GM23248 (cell line): ENCODE results near the gene CADM1. TPM values are rescaled to one million over a fixed set of nuclear protein-coding genes. Genes with fewer than 3 reads are reported as not detected.

Source experiments
- DNase-seq: peaks from one replicate; pipeline ENCODE4 v3.0.0-alpha.2; 2015
- H2AFZ ChIP-seq: fragments of 200-600 bp; sonication (generic); 2 replicates; pipeline ENCODE4 v1.6.1; 2016; ENCODE audit warnings: antibody characterized with exemption
- H3F3A ChIP-seq: fragments of 200-600 bp; sonication (generic); 2 replicates; pipeline ENCODE4 v1.6.1; 2016; ENCODE audit warnings: mild to moderate bottlenecking, antibody characterized with exemption, mixed run types; ENCODE audit not compliant: insufficient read depth
- H3K27ac ChIP-seq: fragments of 200-600 bp; sonication (generic); 2 replicates; pipeline ENCODE4 v1.5.1; 2016; ENCODE audit warnings: mild to moderate bottlenecking
- H3K27me3 ChIP-seq: fragments of 200-600 bp; sonication (generic); replicated peaks from 2 replicates; pipeline ENCODE4 v1.6.1; 2016; ENCODE audit warnings: mild to moderate bottlenecking; ENCODE audit not compliant: insufficient read depth
- H3K36me3 ChIP-seq: fragments of 200-600 bp; sonication (generic); 2 replicates; pipeline ENCODE4 v1.6.1; 2016; ENCODE audit warnings: low read depth, mild to moderate bottlenecking
- H3K4me1 ChIP-seq: fragments of 200-600 bp; sonication (generic); 2 replicates; pipeline ENCODE4 v1.6.1; 2016; ENCODE audit warnings: mild to moderate bottlenecking; ENCODE audit not compliant: insufficient read depth
- H3K4me2 ChIP-seq: fragments of 200-600 bp; sonication (generic); one replicate; pipeline ENCODE4 v1.6.1; 2016; ENCODE audit warnings: mild to moderate bottlenecking; ENCODE audit not compliant: unreplicated experiment
- H3K4me3 ChIP-seq: fragments of 200-600 bp; sonication (generic); 2 replicates; pipeline ENCODE4 v1.5.1; 2016; ENCODE audit warnings: mild to moderate bottlenecking
- H3K79me2 ChIP-seq: fragments of 200-600 bp; sonication (generic); 2 replicates; pipeline ENCODE4 v1.6.1; 2016; ENCODE audit warnings: mild to moderate bottlenecking; ENCODE audit not compliant: insufficient read depth
- H3K9ac ChIP-seq: fragments of 200-600 bp; sonication (generic); 2 replicates; pipeline ENCODE4 v1.6.1; 2016; ENCODE audit warnings: mild to moderate bottlenecking
- H3K9me2 ChIP-seq: fragments of 200-600 bp; sonication (generic); 2 replicates; pipeline ENCODE4 v1.6.1; 2016; ENCODE audit warnings: mixed run types, mild to moderate bottlenecking, moderate library complexity; ENCODE audit not compliant: insufficient read depth
- H3K9me3 ChIP-seq: fragments of 200-600 bp; sonication (generic); one replicate; pipeline ENCODE4 v1.6.1; 2017; ENCODE audit warnings: low read depth
- H4K20me1 ChIP-seq: fragments of 200-600 bp; sonication (generic); 2 replicates; pipeline ENCODE4 v1.6.0; 2016; ENCODE audit not compliant: insufficient read depth
- EZH2 ChIP-seq: fragments of 200-600 bp; sonication (generic); IDR thresholded peaks from 2 replicates; pipeline ENCODE4 v1.6.1; 2018; ENCODE audit warnings: antibody characterized with exemption, mild to moderate bottlenecking; ENCODE audit not compliant: insufficient read depth, poor library complexity, severe bottlenecking
- EZH2phosphoT487 ChIP-seq: fragments of 200-600 bp; sonication (generic); IDR thresholded peaks from 2 replicates; pipeline ENCODE4 v1.6.1; 2018; ENCODE audit warnings: antibody characterized with exemption, moderate library complexity, mild to moderate bottlenecking, low read depth; ENCODE audit not compliant: insufficient read depth
- WGBS, 2 experiments: methylation state at CpG; one replicate each; pipeline ENCODE4 v1.1.6; 2015 to 2017; ENCODE audit warnings: low lambda C conversion rate in 2 of 2, low coverage in 1 of 2; ENCODE audit errors: missing lambda C conversion rate in 2 of 2; 5-methylcytosine and 5-hydroxymethylcytosine counted together
- in situ Hi-C: fragments of 300-500 bp; cut with MboI; formaldehyde crosslinking; loops from 2 replicates; pipeline ENCODE4 v1.15.0; 2020
- polyA plus RNA-seq: library from polyadenylated mRNA; unstranded; fragments of >200 nt; fragmentation: Nextera tagmentation; extraction: Ambion mirVana; gene quantifications from 2 replicates; pipeline ENCODE4 v1.2.1, GENCODE V29; 2016
- total RNA-seq: library from RNA; depleted of rRNA; stranded (reverse); fragments of >200 nt; shearing (Covaris generic); gene quantifications from 2 replicates; pipeline ENCODE4 v1.2.3, GENCODE V29; 2014

CADM1 gene
- total and polyA plus RNA-seq, 2 experiments from 2014 or later: 0.83 to 1.4 TPM

DNA sequence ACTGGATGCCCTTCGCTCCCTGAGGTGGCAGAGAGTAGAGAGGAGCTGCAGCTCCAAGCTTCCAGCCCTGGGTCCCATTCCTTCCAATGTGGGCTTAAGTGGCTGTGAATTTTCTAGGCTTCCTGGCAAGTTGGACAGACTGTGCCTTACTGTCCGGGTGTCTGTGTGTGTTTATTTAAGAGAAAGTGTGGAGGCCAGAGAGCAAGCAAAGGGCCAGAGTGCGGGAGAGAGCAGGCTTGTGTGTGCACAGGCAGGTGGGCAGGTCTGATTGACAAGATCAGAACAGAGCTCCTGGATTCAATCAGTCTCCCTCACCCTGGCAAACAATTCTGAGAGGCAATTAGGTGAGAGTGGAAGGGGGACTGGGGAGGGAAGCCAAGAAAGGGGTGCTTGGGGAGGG is 347.0 kb downstream of the CADM1 start:
- H3K4me3 ChIP-seq: no peak overlapping the region
- in situ Hi-C loops: no loop called here

DNA sequence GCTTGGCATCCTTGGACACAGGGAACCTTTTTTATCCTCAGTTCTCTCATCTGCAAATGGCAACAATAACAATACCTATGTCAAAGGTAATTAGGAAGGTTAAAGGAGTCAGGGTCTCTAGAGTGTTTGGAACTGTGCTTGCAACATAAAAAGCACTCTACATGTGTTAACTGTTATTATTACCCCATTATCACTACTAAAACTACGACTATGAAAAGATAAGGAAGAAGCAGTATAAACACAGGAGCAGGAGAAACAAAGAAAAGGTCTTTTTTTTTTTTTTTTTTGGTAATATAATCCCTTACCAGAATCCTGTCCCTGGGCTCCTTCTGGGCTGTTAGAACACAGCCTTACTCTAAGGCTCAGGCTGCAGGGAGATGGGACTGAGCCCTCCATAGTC is 348.2 kb downstream of the CADM1 start:
- Histone ChIP-seq H3F3A (no peaks in the 10 kb centered on the region), H3K9ac (no peak overlapping the region), H3K4me3 (no peak overlapping the region), H2AFZ (no peak overlapping the region), H4K20me1 (no peaks in the 10 kb centered on the region), H3K27ac (no peak overlapping the region), H3K4me1 (no peaks in the 10 kb centered on the region), H3K9me3 (no peaks in the 10 kb centered on the region), H3K79me2 (no peaks in the 10 kb centered on the region), H3K36me3 (no peaks in the 10 kb centered on the region), H3K9me2 (no peaks in the 10 kb centered on the region), H3K27me3 (peaks cover 13% of the 10 kb centered on the region), H3K4me2 (no peak overlapping the region)
- no peak for TF ChIP-seq EZH2
- no peak for TF ChIP-seq EZH2phosphoT487
- 10 to 36% methylated on average over 1 of the region's 1 CpG for WGBS, 2 experiments
- no peak for DNase-seq
- in situ Hi-C loops: no loop called here

More for the DNA sequence above, 347.0 kb downstream of the CADM1 start:
- Histone ChIP-seq H3K9me2 (no peaks in the 10 kb centered on the region), H3F3A (no peaks in the 10 kb centered on the region), H3K79me2 (no peaks in the 10 kb centered on the region), H3K9me3 (no peaks in the 10 kb centered on the region), H3K27ac (no peak overlapping the region), H3K4me2 (no peak overlapping the region), H2AFZ (no peak overlapping the region), H3K36me3 (no peaks in the 10 kb centered on the region), H3K9ac (no peak overlapping the region), H4K20me1 (no peaks in the 10 kb centered on the region), H3K27me3 (peaks cover 13% of the 10 kb centered on the region), H3K4me1 (no peaks in the 10 kb centered on the region)
- WGBS, 2 experiments: 45 to 59% methylated on average over 3 of the region's 3 CpGs
- TF ChIP-seq EZH2phosphoT487: no peak
- TF ChIP-seq EZH2: no peak
- DNase-seq: no peak

DNA sequence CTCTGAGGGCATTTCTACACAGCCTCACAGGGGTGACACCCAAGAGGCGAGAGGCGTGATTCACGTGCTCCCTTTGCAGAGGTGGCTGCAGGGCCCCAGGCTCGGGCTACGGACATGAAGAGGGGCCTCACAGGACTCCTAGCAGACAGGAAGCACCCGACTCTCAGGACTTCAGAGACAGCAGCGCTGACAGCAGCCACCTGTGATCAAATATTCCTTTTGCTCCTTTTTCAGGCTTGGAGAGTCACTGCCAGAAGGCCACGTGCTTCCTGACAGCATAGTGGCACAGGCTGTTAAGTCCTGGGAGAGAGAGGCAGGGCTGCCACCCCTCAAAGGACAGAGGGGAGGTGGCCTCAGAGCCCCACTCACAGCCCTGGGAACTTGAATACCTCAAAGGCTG is 348.9 kb downstream of the CADM1 start:
- Histone ChIP-seq H3K9ac (no peak overlapping the region), H3K4me3 (no peak overlapping the region), H3K27ac (no peak overlapping the region), H3K27me3 (peaks cover 13% of the 10 kb centered on the region), H3K36me3 (no peaks in the 10 kb centered on the region), H3K4me2 (no peak overlapping the region), H3F3A (no peaks in the 10 kb centered on the region), H3K9me2 (no peaks in the 10 kb centered on the region), H3K4me1 (no peaks in the 10 kb centered on the region), H3K79me2 (no peaks in the 10 kb centered on the region), H2AFZ (no peak overlapping the region), H4K20me1 (no peaks in the 10 kb centered on the region), H3K9me3 (no peaks in the 10 kb centered on the region)
- 60 to 69% methylated on average over 8 of the region's 8 CpGs for WGBS, 2 experiments
- DNase-seq: no peak
- in situ Hi-C loops: no loop called here
- TF ChIP-seq EZH2: no peak
- no peak for TF ChIP-seq EZH2phosphoT487

DNA sequence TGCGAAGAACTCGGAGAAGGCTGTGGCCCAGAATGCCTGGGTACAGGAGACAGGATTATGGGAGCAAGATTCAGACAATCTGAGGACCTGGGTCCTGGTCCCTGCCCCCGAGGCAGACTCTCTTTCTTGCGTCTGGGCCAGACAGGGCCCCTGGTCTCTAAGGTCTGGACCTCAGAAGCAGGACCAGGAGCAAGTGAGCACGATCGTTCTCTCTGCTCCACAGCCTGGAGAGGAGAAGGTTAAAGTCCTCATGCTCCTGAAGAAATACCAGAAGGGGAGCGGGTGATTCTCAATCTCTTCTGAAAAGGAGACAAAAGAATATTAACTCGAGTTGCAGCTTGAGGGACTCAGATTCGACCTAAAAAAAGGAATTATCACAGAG is 349.9 kb downstream of the CADM1 start:
- Histone ChIP-seq H3K9me3 (no peaks in the 10 kb centered on the region), H3K4me2 (no peak overlapping the region), H3K79me2 (no peaks in the 10 kb centered on the region), H4K20me1 (no peaks in the 10 kb centered on the region), H3K27me3 (peaks cover 13% of the 10 kb centered on the region; the same call in 1 of the 2 replicates), H3K36me3 (no peaks in the 10 kb centered on the region), H3K9ac (no peak overlapping the region), H3F3A (no peaks in the 10 kb centered on the region), H3K4me1 (no peaks in the 10 kb centered on the region), H3K27ac (no peak overlapping the region), H3K9me2 (no peaks in the 10 kb centered on the region), H2AFZ (no peak overlapping the region), H3K4me3 (no peak overlapping the region)
- in situ Hi-C loops: no loop called here
- no peak for DNase-seq
- TF ChIP-seq EZH2phosphoT487: no peak
- no peak for TF ChIP-seq EZH2
- 44 to 52% methylated on average over 9 of the region's 9 CpGs for WGBS, 2 experiments
